ENCODE measurements around the gene SHH.

GRCh38 chr7:155758348-155758747 is 53.9 kb downstream of the SHH start:
- TF ChIP-seq CTCF (optimal IDR thresholded peaks at IDR 0.05 in 1 of 3, IDR thresholded peaks at IDR 0.05 in 1 of 3, conservative IDR thresholded peaks at IDR 0.05 in 1 of 3; ENCODE audit: extremely low read depth in 1 of 3, insufficient read depth in 2 of 3, low read length in 3 of 3), result no peak
- TF ChIP-seq EZH2 (IDR thresholded peaks at IDR 0.05; ENCODE audit: low read length), result no peak
